GM18870 (cell line): ENCODE measurements around the gene USP25.
"Not testable (repeated sequence)": the region's sequence is repeated elsewhere in the genome, so short reads cannot be mapped to it uniquely, and the experiment has no call there.

Experiments used
- ATAC-seq: cut with Tn5 transposase; IDR thresholded peaks from one replicate; pipeline ENCODE4 v1.9.1; 2021; ENCODE audit warnings: moderate library complexity; ENCODE audit not compliant: unreplicated experiment

USP25 gene

DNA sequence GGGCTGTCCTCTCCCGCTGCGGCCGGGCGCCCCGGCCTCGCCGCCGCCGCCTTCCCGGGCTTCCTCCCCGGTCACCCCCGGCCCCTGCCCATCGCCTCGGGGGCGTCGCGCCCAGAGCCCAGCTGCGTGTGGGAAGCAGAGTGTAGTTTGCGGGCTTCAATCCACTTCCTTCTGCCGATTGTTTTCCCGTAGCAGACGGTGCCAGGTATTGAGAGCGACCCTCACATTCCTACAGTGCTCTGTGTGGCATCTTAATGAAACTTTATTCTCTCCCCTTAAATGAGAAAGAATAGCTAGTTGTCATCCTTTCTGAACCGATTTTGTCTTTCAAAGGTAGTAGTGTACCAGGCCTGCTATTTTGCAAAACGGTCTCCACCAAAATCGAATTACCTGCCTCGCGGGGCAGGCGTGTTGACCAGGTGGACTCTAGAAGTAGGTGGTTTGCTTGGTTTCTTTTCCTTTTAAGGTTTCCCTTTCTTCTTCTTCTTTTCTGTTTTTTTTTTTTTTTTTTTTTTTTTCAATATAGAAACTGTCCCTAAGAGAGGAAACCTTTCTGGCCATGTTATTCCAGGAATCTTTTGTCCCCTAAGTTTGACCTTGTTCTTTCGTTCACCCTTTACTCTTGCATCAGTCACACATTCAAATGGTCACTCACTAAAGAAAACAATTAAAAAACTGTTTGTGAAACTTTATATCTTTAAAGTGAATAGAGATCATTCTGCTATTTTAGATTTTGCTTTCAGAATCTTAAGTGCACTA, 881 bp downstream of the USP25 start:
- peak; percentile 12 for ATAC-seq

- no peak for ATAC-seq
Observed at GRCh38 chr21:15731243-15731613, 1.4 kb downstream of the USP25 start.

- peak; percentile 80 for ATAC-seq
Observed at GRCh38 chr21:15732290-15732995, 2.7 kb downstream of the USP25 start.

DNA sequence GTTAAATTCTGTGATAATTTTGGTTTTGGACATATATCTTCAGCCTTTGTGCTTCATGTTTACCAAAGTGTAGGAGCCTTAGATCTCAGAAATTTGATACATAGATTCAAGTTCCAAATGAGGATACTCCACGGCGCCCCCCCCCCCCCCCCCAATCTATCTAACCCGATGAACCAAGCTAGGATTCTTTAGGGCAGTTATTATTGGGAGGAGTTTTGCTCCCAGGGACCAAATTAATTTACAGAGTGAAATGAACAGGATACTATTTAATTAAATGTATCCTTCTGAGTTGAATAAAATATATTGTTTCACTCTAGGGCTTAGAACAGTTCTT, 3.2 kb downstream of the USP25 start:
- ATAC-seq = no peak

GRCh38 chr21:15735409-15735808, 5.6 kb downstream of the USP25 start:
- no peak for ATAC-seq

- not testable (repeated sequence) for ATAC-seq
Observed at GRCh38 chr21:15735931-15736330, 6.1 kb downstream of the USP25 start.

DNA sequence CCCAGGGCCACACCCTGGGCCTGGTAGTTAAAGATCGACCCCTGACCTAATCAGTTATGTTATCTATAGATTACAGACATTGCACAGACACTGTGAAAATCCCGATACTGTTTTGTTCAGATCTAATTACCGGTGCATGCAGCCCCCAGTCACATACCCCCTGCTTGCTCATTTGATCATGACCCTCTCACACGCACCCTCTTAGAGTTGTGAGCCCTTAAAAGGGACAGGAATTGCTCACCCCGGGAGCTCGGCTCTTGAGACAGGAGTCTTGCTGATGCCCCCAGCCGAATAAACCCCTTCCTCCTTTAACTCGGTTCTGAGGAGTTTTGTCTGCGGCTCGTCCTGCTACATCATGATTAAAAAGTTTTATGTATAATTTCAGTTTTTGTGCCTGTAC, 9.0 kb downstream of the USP25 start:
- not testable (repeated sequence) for ATAC-seq

DNA sequence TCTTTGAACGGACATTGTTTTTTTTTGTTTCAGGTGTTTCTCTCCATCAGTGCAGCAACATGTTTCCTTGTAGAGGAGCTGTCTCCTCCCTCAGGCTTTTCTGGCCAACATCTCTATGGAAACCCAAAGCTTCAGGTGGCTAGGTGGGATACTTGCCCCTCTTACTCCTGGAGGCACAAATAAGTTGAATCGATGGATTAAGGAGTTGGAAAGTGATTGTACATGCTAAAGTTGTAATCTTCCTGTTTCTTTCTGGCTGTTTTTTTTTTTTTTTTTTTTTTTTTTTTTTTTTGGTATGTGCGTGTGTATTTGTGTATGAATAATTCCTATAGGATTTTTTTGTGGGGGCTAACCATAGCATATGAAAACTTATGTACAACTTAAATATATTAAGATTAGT, 10.6 kb downstream of the USP25 start:
- no peak for ATAC-seq

GRCh38 chr21:15741510-15741909, 11.7 kb downstream of the USP25 start:
- no peak for ATAC-seq

DNA sequence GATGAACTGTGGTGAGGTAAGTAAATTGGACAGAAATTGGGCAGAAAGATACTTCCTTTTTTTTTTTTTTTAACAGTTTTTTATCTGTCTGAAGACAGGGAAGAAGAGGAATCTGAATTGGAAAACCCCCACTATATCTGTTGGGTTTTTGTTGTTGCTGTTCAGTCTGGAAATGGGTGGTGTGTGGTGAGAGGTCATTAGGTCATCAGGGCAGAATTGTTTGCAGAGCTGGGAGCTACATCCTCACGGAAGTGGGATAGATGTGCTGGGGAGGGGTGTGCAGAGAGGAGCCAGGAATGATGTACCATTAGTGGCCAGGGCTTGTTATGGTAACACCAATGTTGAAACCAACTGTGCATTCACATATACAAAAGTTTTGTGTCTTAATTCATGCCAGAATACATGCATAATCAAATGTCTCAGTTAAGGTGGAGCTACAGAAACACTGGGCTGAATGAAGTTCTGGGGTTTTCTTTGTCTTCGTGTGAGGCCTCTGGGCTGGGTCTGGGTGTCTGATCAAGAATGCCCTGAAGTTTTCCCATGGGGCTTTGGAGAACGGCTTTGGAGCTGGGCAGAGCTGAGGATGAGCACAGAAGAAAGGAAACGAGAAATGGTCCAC, 12.4 kb downstream of the USP25 start:
- no peak for ATAC-seq

GRCh38 chr21:15742694-15743093, 12.9 kb downstream of the USP25 start:
- no peak for ATAC-seq

GRCh38 chr21:15743593-15743992, 13.8 kb downstream of the USP25 start:
- ATAC-seq = no peak

DNA sequence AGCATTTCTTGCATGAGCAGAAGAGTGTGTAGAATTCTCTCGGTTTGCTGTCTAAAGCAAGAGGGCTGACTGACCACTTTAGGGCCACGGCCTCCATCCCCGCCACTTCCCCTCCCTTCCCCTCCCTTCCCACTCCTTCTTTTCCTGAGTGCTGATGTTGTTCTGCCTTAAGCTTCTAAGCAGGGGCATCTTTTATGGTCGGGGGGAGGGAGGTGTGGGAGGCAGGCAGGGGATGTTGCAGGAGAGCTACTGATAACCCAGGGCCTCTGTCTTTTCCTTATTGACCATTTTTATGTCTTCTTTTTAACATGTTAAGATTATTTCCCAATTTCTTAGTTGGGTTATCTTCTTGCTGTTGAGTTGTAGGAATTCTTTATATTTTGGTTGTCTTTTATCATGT, 15.1 kb downstream of the USP25 start:
- ATAC-seq = no peak

- no peak for ATAC-seq
Observed at GRCh38 chr21:15748586-15748985, 18.8 kb downstream of the USP25 start.

- no peak for ATAC-seq
Observed at GRCh38 chr21:15749082-15749860, 19.5 kb downstream of the USP25 start.

DNA sequence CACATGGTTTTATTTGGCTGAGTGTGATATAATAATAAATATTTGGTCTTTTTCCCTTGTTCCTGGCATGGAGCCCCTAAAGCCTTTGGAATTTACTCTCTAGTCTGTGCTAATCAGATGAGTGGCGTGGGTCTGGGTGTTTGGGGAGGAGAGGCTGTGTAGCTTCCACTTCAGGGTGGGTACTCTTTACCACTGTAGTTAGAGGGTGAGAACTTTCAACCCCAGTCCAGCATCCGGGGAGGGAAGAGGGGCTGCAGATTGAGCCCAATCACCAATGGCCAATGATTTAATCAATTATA, 20.0 kb downstream of the USP25 start:
- ATAC-seq = no peak

- ATAC-seq = no peak
Observed at GRCh38 chr21:15751037-15751436, 21.3 kb downstream of the USP25 start.

GRCh38 chr21:15751546-15751945, 21.8 kb downstream of the USP25 start:
- no peak for ATAC-seq

GRCh38 chr21:15752763-15753407, 23.1 kb downstream of the USP25 start:
- ATAC-seq = no peak

- no peak for ATAC-seq
Observed at GRCh38 chr21:15753741-15754140, 24.0 kb downstream of the USP25 start.

DNA sequence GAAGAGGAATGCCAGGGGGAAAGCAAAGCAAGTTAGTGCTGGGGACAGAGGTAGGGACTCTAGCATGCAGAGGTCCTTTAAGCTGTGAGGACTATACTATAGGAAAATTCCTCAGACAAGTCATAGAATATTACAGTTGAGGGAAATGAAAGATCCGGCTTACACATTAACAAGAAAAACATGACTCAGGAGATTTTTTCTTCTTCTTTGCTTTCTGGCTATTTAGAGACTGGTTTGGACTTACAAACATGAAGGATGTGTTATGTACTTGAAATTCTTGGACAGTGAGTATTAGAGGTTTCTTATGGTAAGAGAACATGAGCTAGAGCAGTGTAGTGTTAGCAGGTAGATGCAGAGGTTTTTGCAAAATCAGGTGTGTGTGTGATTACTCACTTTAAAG, 24.9 kb downstream of the USP25 start:
- ATAC-seq = peak; percentile 45
